Suppressor macrophage (primary cell): ENCODE measurements around the gene DCDC2.
"Not testable (repeated sequence)": the region's sequence is repeated elsewhere in the genome, so short reads cannot be mapped to it uniquely, and the experiment has no call there.

Experiments
- DNase-seq, 4 experiments: peaks; one replicate each; pipeline ENCODE4 v3.0.0-alpha.2; 2020 to 2022

Gene DCDC2

DNA sequence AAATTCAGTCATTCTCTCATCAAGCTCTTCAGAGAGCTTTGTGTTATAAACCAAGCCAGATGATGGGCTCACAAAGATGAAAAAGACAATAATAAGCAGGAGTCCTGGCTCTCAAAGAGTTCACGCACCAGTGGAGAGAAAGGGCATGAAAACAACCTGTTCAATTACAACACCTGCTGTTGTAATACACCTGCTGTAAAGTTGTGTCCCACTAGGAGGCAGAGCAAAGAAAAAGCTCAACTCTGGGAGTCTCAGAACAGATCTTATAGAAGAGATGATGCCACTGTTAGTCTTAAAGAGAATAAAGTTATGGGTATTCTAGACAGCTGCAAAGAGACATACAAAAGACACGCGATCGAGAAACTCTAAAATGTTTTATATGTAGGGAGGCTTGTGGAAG, 100.6 kb downstream of the DCDC2 start:
- DNase-seq, result no peak

DNA sequence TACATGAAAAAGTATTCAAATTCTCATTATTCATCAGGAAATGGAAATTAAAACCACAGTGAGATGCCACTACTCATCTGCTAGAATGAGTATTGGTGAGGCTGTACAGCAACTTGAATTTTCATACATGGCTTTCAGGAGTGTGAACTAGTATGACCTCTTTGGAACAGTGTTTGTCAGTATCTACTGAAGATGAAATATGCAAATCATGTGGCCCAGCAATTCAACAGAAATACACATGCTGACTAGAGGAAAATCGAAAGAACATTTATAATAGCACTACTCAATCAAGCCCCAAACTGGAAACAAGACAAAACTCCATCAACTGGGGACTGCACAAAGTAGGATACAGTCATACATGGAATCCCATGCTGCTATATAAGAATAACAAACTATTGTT, 102.2 kb downstream of the DCDC2 start:
- no peak for DNase-seq

DNA sequence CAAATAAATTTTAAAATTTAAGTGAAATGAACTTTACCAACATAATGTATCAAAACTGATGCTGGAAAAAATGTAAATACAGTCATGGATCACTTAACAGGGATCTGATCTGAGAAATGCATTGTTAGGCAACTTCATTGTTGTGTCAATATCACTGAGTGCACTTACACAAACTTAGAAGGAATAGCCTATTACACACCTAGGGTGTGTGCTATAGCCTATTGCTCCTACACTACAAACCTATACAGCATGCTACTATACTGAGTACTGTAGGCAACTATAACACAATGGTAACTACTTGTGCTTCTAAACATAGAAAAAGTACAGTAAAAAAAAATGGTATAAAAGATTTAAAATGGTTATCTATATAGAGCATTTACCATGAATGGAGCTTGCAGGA, 104.5 kb downstream of the DCDC2 start:
- no peak for DNase-seq

DNA sequence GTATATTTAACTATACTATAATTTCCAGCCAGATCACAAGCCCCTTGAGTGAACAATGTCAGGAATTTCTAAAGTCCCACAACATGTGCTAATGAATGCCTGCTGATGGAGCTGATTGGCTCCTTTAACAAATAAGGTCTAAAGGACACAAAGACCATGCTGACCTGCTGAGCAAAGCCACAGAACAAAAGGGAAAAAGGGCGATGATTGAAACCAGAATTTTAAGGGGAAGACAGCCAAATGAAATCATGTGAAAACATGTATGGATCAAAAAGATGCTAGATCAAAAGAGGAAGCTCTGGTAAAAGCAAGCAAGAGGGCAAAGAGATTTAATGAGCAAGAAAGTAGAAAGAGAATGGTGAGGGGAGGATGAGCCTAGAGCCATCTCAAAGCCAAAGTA, 105.6 kb downstream of the DCDC2 start:
- no peak for DNase-seq

DNA sequence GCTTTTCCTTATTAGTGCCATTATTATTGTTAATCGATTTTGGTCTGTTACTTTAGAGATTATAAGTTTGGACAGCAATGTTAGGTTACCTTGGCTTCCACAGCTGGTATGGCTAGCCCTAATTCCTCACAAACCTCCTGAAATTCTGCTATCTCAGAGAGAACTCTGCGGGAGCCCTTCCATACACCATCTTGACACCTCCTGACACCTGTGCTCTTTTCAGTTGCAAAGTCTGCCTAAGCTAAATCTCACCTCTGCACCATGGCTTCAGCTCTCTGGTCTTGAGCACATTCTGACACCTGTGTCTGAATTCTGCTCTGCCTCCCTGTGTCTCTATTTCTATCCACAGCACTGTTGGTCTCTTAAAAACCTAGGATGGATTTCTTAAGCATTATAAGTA, 106.5 kb downstream of the DCDC2 start:
- no peak for DNase-seq

DNA sequence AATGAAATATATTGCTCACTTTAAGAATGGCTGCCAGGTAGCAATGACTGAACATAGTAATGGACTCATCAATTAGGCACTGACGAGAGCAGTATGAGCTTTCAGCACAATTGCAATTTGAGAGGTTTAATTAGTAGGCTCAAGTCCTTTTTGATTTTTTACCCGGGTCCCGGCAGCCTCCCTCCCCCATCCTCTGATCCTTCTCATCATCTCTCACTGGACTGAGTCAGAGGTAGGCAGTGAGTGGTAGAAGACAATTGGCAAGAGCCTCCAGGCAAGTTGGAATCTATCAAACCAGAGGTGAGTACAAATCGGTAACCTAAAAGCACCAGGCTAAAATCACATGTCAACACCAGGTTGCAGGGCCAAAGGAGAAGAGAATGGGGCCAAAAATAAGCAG, 107.9 kb downstream of the DCDC2 start:
- DNase-seq, result no peak

DNA sequence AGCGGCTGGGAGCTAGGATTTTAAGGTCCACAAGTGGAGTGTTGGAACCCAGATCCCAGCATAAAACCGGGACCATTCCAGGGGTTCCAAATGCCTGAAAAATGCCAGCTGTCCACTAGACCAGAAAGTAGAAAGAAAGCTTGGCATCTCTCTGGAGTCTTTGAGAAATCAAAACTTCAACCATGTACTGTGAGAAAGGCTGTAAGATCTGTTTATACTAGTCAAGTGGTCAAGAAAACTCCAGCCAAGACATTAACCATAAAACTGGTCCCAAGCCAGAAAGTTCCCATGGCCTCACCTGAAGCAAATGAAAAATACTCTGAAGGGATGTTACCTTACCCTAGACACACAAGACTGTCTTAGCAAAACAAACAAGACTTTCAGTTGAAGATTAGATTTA, 112.6 kb downstream of the DCDC2 start:
- no peak for DNase-seq

DNA sequence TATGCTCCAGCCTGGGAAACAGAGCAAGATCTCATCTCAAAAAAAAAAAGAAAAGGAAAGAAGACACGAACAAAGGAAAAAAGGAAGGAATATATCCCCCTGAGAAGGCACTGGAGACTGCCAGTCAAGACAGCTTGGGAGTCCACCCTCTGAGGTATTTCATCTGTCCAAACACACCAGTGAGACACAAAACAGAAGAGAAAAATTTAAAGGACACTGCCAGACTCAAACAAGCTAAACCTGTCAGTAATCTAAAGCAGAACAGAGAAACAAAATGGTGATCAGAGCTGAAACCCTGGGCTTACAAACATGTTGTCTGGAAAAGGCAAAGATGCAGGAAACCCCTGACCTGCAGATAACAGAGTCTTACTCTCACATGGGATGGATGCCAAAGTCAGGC, 114.9 kb downstream of the DCDC2 start:
- no peak for DNase-seq

DNA sequence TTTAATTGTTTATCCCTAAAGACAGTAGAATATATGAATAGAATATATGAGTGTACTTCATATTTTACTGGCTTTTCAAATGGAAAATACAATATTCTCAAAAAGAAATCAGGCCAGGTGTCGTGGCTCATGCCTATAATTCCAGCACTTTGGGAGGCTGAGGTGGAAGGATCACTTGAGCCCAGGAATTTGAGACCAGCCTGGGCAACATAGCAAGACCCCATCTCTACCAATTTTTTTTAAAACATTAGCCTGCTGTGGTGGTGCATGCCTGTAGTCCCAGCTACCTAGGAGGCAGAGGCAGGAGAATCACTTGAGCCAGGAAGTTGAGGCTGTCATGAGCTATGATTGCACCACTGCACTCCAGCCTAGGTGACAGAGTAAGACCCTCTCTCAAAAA, 116.1 kb downstream of the DCDC2 start:
- DNase-seq, result not testable (repeated sequence)

DNA sequence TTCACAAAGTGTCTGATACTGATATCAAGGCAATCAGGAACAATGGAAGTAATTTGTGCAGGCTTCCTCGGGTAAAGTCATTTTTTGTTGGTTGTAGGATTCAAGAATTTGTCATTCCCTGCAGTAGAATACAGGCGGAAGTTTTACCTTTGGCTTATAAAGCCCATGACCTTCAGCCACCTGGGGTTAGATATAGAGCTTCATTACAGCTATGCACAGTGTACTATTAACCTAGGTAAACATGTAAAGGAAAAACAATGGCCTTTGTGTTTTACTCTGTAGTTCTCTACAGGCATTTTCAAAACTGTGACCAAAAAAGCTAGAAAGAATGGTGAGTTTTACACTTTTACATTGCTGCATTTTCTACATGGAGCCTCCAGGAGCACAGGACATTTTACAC, 116.9 kb downstream of the DCDC2 start:
- DNase-seq, result no peak

DNA sequence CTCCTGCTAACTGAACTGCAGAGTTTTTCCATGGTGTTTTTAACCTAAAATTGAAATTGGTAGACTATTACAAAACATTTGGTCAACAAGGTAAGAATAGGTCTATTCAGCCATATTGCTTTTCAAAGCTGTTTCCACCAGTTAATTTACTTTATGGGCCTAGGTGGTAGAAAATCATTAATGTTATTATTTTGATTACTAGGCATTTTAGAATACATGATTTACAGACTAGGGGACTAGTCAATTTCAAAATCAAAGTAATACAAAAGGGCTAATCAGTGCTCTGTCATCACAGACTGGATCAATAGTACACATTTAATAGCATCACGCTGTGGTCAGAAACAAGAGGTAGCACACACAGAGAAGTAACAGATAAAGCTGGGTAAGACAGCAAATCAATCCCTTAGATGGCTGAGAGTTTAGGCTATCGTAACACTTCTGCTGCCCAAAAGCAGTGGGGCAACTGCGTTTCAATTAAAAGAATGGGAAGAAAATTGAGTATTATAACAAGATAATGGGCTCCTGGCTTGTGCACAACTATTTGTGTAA, 117.4 kb downstream of the DCDC2 start:
- DNase-seq, result no peak

DNA sequence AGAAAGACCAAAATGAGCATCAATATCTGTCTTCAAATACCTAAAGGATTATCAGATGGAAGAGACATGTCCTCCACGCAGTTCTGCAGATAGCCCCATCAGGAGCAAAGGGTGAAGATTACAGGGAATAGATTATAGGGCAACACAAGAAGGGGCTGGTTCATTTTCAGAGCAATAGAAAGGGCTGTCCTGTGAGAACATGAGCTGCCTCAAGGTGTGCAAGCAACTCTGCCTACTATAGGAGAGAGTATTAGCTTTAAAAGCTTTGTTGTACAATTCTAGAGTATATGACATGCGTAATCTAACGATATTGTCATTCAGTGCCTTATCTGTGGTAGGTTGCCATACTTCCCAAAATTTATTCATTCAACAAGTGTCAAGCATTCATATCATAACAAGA, 119.2 kb downstream of the DCDC2 start:
- DNase-seq, result no peak

DNA sequence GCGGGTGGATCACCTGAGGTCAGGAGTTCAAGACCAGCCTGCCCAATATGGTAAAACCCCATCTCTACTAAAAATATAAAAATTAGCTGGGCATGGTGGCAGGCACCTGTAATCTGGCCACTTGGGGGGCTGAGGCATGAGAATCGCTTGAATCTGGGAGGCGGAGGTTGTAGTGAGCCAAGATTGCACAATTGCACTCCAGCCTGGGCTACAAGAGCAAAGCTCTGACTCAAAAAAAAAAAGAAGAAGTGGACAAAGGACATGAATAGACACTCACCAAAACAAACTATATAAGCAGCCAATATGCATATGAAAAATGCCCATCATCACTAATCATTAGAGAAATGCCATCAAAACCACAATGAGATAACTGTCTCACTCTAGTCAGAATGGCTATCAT, 121.1 kb downstream of the DCDC2 start:
- peak; percentile 63 to 84 (median 77) for DNase-seq

DNA sequence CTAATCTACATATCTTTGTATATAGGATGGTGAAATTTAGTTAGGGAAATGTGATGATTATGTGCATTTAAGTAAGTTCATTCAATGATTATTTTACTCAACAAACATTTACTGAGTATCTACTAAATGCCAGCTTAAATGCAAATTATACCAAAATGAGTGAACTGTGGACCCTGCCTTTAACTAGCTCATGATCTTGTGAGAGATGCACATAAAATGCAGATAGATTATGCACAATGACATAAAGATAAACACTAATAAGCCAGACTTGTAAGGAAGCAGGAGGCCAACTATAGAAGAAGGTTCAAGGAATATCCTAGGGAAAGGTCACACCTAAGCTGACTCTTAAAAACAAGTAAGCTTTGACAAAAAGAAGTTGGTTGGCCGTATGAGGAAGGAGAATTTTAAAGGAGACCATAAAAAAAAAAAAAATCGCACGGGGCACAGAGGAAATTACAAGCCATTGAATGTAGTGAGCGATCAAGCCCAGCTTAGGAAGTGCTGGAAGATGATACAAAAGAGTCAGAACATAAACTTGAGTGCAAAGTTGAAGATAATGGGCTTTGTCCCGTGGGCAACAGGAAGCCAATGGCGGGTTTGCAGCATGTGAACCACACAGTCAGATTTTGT, 123.9 kb downstream of the DCDC2 start:
- peak in 3 of 4 experiments; percentile 8 to 31 (median 14) for DNase-seq

DNA sequence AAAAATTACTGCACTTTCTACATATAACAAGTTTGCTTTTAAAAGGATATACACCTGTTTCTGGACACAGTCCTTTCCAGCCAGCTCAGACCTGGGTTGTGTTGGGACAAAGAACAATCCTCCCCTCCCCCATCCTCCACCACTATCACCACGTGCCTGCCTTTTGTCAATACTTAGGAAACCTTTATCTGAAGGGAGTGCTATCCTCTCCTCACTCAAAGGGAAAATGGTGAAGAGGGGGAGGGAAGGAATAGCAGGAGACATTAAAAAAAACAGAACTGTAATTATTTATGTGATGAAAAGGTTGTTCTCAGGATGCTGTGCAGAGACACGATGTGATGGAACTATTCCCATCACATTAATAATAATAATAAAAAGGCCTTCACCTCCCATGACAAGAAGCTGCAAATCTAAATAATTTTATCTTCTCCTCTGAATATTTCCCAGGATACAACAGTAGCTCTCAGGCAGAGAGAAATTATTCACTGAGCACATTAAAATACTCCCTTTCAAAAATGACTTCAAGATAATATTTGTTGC, 126.4 kb downstream of the DCDC2 start:
- DNase-seq, result no peak

DNA sequence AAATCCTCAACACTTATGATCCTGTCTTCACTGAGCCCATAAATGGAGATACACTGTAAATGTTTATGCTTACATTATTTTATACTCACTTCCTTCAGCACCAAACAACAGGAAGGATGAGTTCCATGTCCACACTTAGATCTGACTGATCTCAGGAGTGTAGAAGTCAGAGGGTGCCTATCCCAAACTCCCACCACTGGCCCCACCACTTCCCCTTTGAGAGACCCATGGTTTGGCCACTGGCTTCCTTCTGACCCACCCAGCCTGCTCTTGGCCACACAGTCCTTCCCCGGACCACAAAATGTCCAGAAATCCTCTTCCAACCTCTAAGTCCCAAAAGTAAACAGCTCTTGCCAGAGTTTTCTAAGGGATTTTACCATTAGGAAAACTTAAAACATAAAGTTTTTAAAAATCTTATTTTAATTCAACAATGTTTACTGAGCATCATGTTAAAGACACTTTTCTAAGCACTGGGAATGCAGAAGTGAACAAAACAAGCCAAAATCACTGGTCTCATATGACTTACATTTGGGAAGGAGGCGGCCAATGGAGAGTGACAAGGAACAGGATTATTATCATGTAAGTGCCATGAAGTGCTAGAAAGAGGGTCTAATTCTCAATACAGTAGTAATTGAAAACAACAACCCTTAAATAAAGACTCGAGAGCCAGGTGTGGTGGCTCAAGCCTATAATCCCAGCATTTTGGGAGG, 128.0 kb downstream of the DCDC2 start:
- DNase-seq, result peak; percentile 79 to 92 (median 88)

DNA sequence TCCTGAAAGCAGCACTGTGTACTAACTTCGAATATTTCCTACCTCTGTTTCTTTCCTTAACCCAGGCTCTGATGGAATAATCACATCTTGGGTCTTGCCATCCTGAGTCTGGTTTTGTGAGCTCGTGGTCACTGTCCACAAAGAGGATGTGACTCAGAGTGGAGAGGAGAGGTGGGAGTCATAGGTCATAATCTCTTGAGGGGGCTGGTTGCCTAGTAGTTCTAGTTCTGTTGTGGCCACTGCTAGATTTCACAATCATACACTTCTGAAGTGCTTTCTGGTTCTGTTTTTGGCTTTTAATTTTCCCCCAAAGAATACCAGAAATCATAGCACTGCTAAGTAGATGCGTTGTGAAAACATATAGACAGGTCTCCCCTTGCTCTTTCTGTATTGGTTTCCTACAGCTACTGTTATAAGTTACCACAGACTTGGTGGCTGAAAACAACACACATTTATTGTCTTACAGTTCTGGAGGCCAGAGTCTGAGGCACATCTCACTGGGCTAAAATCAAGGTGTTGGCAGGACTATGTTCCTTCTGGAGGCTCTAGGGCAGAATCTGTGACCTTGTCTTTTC, 129.1 kb downstream of the DCDC2 start:
- peak; percentile 85 to 97 (median 89) for DNase-seq

DNA sequence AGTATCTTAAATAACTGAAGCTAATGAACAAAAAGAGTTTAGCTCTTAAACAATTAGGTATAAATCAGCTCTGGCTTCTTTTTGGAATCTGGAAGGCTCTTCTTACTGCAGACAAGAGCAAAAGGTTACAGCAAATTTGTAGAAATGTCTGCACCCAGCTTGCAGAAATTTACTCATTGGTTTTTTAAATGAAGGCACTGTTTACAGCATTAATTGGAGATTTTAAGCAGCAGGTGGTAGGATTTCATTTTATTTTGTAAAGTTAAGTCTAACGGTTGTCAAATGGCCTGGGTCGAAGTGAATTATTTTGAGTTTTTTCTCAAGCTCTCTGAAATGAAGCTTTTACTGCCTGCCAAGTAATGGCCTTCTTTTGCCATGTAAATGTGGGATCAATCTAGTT, 129.7 kb downstream of the DCDC2 start:
- no peak for DNase-seq

DNA sequence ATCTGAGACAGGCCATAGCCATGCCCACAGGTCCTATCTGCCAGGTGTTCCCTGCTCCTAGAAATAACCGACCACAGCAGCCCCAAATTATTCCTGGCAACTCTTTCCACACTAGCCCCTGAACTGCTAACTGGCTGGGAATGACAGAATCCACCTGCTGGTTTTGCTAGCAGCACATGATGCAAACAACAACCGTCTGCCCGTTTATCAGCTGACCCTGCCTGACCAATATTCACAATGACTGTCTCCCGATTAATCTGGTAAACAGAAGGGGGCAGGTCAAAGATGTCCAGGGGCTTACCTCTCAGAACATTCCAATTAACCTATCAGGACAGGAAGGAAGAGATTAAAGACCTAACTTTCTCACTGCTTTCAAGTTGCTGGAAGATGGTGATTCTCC, 130.3 kb downstream of the DCDC2 start:
- DNase-seq, result no peak

DNA sequence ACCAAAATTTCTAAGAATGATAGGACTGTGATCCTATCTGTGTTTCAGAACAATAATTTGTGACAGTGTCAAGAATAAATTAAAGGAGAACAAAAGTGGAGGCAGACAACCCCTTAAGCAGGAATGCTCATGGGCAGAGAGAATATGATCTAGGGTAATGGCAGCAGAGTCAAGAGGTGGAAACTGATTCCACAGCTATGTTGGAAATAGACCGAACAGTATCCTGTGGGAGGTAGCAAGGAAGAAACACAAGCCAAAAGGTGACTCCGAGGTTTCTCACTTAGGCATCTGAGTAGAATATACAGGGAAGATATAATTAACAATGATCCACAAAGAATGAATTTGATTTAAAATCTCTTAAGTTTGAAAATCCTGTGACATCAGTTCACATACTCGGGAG, 131.3 kb downstream of the DCDC2 start:
- no peak for DNase-seq

DNA sequence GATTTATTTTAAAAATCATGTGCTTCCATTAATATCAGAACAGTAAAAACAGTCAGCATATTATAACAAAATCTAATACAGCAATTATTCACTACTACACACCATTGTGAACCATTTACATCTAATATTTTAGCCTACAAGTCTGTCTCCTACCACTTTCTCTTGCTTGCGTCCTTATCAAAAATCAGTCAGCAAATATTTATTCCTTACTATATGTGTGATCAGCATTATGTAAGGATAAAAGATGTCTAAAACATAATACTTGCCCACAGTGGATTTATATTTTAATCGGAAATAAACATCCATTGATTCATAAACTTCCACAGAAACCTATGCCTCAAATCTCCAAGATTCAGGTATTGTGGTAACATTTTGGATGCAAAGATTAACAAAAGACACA, 132.0 kb downstream of the DCDC2 start:
- DNase-seq, result no peak

DNA sequence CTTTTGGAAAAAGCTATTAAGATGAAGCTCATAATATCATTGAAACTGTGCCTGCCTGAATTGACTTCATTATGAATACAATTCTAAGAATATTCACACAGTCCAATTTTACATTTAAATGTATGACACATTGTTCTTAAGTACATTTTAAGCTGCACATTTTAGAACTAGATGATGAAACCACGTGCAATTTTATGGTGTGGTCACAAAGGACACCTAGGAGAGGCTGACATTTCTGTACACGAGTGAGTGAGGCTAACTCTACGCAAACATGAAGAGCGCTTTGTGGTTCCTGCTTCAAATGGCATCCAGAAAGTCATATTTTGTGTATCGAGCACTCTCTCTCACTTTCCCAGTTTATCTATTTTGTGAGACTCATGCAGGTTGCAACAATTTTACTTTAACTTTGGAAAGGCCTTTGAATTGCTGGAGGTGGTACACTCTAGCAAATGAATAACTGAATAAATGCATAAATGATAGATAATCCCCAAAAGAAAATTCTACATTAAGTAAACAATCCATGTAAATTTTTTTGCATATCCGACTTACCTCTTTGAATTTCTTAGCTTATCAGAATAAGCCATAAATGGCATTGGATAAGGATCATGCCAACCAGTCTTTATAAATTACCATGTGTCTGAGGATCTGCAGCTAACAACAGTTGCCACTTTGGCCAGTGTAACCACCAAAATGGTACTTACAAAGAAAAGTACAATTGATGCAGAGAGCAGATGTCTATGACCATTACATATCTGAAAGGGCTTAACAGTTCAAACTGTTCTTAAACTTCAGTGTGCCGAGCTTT, 134.5 kb downstream of the DCDC2 start:
- DNase-seq, result no peak

DNA sequence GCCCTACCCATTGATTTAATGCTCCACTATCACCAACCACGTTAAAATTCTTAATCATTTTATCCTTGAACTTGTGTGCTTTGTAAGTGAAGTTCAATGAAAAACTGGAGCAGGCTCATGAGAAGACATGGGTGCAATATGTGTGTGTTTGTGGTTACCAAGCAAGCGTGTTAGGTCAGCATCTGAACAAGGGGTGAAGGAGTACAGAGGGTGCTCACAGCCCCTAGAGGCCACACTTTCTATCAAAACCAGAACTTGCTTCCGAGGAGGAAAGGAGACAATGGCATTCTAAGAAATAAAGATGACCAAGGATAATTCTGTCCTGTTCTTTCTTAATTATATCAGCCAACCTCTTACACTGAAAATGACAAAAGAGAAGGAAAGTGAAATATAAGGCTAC, 138.2 kb downstream of the DCDC2 start:
- DNase-seq, result no peak
